H1 (cell line): ENCODE data around the gene NAA25.

Experiments
- BRCA1 ChIP-seq: IDR thresholded peaks from 2 replicates; pipeline ENCODE4 v1.6.1; 2012; ENCODE audit warnings: low read depth, low read length, improper control_type of control experiment
- CTCF ChIP-seq, 3 experiments: IDR thresholded peaks; 1 replicate in 2 of 3; 2 replicates in 1 of 3; pipeline versions ENCODE4 v1.5.1 to v1.6.1; 2011; ENCODE audit warnings: low read length in 3 of 3, mild to moderate bottlenecking in 3 of 3, inconsistent platforms in 2 of 3, low read depth in 1 of 3, moderate library complexity in 1 of 3; ENCODE audit not compliant: insufficient read depth in 1 of 3; ENCODE audit errors: control extremely low read depth in 1 of 3
- POLR2A ChIP-seq, 2 experiments: IDR thresholded peaks; 1 replicate in 1 of 2; 2 replicates in 1 of 2; pipeline ENCODE4 v1.6.1; 2011; ENCODE audit warnings: low read depth in 2 of 2, low read length in 2 of 2, mild to moderate bottlenecking in 2 of 2; ENCODE audit errors: control extremely low read depth in 1 of 2
- SP1 ChIP-seq: IDR thresholded peaks from 2 replicates; pipeline ENCODE4 v1.6.1; 2011; ENCODE audit warnings: low read depth, low read length
- TCF12 ChIP-seq: IDR thresholded peaks from 2 replicates; pipeline ENCODE4 v1.6.1; 2011; ENCODE audit warnings: low read depth, mild to moderate bottlenecking, low read length

GRCh38 chr12:111992464-111992863, 116.1 kb downstream of the NAA25 start:
- TF ChIP-seq POLR2A (IDR thresholded peaks at IDR 0.05; ENCODE audit: control extremely low read depth in 1 of 2, low read depth in 2 of 2, low read length in 2 of 2) (no peak), CTCF (IDR thresholded peaks at IDR 0.05; ENCODE audit: control extremely low read depth in 1 of 3, insufficient read depth in 1 of 3, low read depth in 1 of 3, low read length in 3 of 3) (no peak), TCF12 (no peak), SP1 (no peak), BRCA1 (no peak)
